ENCODE measurements around the gene EGLN1.
"Not testable (repeated sequence)": the region's sequence is repeated elsewhere in the genome, so short reads cannot be mapped to it uniquely, and the experiment has no call there.

Gene EGLN1

GRCh38 chr1:231357831-231358354 is 64.2 kb downstream of the EGLN1 start:
- DNase-seq = peak in 5 of 14 donors; percentile 4 to 21 (median 10)

- no peak for DNase-seq
These were observed 64.8 kb downstream of the EGLN1 start for GRCh38 chr1:231357187-231357772.

GRCh38 chr1:231355171-231355570 is 66.9 kb downstream of the EGLN1 start:
- no peak for DNase-seq

GRCh38 chr1:231354330-231355020 is 67.6 kb downstream of the EGLN1 start:
- no peak for DNase-seq

- no peak for DNase-seq
These were observed 69.0 kb downstream of the EGLN1 start for GRCh38 chr1:231353086-231353485.

GRCh38 chr1:231351816-231352215 is 70.3 kb downstream of the EGLN1 start:
- DNase-seq = no peak

GRCh38 chr1:231348856-231349255 is 73.2 kb downstream of the EGLN1 start:
- not testable (repeated sequence) for DNase-seq

- DNase-seq = no peak
These were observed 73.6 kb downstream of the EGLN1 start for GRCh38 chr1:231348442-231348841.

GRCh38 chr1:231347961-231348360 is 74.1 kb downstream of the EGLN1 start:
- no peak for DNase-seq

GRCh38 chr1:231340328-231341013 is 81.6 kb downstream of the EGLN1 start:
- no peak for DNase-seq

GRCh38 chr1:231338270-231339128 is 83.6 kb downstream of the EGLN1 start, which contains the start of gene SPRTN:
Gene SPRTN, plus strand, starts transcription at chr1:231338293. Its CDS starts 91 bp downstream, at chr1:231338384.
- no peak for DNase-seq

- DNase-seq = peak; percentile 73 to 100 (median 97)
These were observed 84.4 kb downstream of the EGLN1 start, which contains the start of gene EXOC8 for GRCh38 chr1:231337472-231338269. Gene EXOC8, minus strand, starts transcription at chr1:231337852. Its CDS starts 107 bp downstream, at chr1:231337745.

GRCh38 chr1:231337043-231337471 is 85.0 kb downstream of the EGLN1 start:
- peak in 3 of 14 donors; percentile 14 to 59 (median 54) for DNase-seq

- DNase-seq = no peak
These were observed 86.2 kb downstream of the EGLN1 start for GRCh38 chr1:231335663-231336602.

GRCh38 chr1:231334952-231335351 is 87.1 kb downstream of the EGLN1 start:
- no peak for DNase-seq

GRCh38 chr1:231334079-231334666 is 87.9 kb downstream of the EGLN1 start:
- DNase-seq = no peak

- no peak for DNase-seq
These were observed 89.3 kb downstream of the EGLN1 start for GRCh38 chr1:231332761-231333160.

GRCh38 chr1:231329483-231329882 is 92.6 kb downstream of the EGLN1 start:
- DNase-seq = no peak

GRCh38 chr1:231327617-231328016 is 94.5 kb downstream of the EGLN1 start:
- DNase-seq = no peak

- no peak for DNase-seq
These were observed 95.8 kb downstream of the EGLN1 start for GRCh38 chr1:231326248-231326647.
